ENCODE measurements around the gene XPC.

The XPC gene

DNA sequence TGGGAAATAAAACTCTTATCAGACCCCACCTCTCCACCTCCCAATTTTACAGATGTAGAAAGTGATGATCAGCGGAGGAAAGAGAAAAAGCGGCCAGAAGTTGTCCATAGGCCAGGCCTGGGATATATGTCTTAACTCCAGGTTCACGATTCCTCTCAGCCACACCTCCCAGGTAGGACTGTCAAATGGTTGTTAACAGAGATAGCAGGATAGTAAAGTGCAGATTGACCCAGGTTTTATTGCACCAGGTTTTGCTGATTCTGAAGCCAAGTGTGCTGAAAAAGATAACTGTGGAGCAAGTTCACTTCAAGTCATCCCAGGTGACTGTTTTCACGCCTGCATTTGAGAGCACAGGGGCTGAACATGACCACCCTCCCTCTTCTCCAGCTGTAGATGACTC lies 36.4 kb upstream of the XPC start:
- Histone ChIP-seq H3K9me3 (ENCODE audit: insufficient read depth, low read length) (no peaks in the 10 kb centered on the region), H3K4me1 (ENCODE audit: low read length) (no peaks in the 10 kb centered on the region), H3K4me2 (ENCODE audit: low read length) (no peak overlapping the region), H3K27me3 (ENCODE audit: low read depth, low read length) (no peaks in the 10 kb centered on the region), H3K9ac (ENCODE audit: low read length) (no peak overlapping the region), H3K79me2 (ENCODE audit: low read length) (no peaks in the 10 kb centered on the region), H3K4me3 (ENCODE audit: low read length) (no peak overlapping the region), H3K27ac (ENCODE audit: low read length) (no peak overlapping the region), H4K20me1 (ENCODE audit: insufficient read depth, low read length) (no peaks in the 10 kb centered on the region), H2AFZ (ENCODE audit: low read depth, low read length) (no peak overlapping the region), H3K36me3 (replicated peaks; ENCODE audit: low read depth, low read length) (no peaks in the 10 kb centered on the region)
- TF ChIP-seq, protein P1, sequence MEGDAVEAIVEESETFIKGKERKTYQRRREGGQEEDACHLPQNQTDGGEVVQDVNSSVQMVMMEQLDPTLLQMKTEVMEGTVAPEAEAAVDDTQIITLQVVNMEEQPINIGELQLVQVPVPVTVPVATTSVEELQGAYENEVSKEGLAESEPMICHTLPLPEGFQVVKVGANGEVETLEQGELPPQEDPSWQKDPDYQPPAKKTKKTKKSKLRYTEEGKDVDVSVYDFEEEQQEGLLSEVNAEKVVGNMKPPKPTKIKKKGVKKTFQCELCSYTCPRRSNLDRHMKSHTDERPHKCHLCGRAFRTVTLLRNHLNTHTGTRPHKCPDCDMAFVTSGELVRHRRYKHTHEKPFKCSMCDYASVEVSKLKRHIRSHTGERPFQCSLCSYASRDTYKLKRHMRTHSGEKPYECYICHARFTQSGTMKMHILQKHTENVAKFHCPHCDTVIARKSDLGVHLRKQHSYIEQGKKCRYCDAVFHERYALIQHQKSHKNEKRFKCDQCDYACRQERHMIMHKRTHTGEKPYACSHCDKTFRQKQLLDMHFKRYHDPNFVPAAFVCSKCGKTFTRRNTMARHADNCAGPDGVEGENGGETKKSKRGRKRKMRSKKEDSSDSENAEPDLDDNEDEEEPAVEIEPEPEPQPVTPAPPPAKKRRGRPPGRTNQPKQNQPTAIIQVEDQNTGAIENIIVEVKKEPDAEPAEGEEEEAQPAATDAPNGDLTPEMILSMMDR (IDR thresholded peaks at IDR 0.05; ENCODE audit: low read depth, low read length) = no peak
- no peak for TF ChIP-seq EZH2phosphoT487 (IDR thresholded peaks at IDR 0.05; ENCODE audit: low read depth)

DNA sequence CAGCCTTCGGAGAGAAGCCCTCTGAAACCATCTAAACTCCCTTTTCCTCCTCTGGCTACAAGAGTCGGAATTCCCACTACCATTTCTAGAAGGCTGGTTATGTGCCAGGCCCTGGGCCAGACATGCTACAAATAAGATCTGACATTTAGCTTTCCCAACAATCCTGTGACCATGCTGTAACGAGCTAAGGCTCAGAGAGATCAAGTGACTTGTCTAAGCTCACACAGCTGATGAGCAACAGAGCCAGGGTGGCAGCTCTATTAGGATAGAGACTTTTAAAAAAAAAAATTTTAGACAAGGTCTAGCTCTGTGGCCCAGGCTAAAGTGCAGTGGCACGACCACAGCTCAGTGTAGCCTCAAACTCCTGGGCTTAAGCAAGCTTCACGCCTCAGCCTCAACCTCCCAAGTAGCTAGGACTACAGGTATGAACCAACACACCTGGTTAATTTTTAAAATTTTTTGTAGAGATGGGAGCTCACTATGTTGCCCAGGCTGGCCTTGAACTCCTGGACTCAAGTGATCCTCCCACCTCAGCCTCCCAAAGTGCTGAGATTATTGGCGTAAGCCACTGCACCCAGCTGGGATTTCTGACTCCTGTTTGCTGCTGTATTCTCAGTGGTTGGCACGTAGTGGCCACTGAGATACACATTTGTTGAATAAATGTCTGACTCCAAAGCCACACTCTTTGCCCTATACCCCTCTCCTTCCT lies 34.8 kb upstream of the XPC start:
- Histone ChIP-seq H3K79me2 (ENCODE audit: low read length) (no peaks in the 10 kb centered on the region), H3K4me1 (ENCODE audit: low read length) (no peaks in the 10 kb centered on the region), H2AFZ (ENCODE audit: low read depth, low read length) (no peak overlapping the region), H4K20me1 (ENCODE audit: insufficient read depth, low read length) (no peaks in the 10 kb centered on the region), H3K4me3 (ENCODE audit: low read length) (no peak overlapping the region), H3K27me3 (ENCODE audit: low read depth, low read length) (no peaks in the 10 kb centered on the region), H3K9ac (ENCODE audit: low read length) (no peak overlapping the region), H3K27ac (ENCODE audit: low read length) (no peak overlapping the region), H3K9me3 (ENCODE audit: insufficient read depth, low read length) (no peaks in the 10 kb centered on the region), H3K36me3 (replicated peaks; ENCODE audit: low read depth, low read length) (no peaks in the 10 kb centered on the region), H3K4me2 (ENCODE audit: low read length) (no peak overlapping the region)
- TF ChIP-seq, protein P1 (IDR thresholded peaks at IDR 0.05; ENCODE audit: low read depth, low read length) = no peak
- no peak for TF ChIP-seq EZH2phosphoT487 (IDR thresholded peaks at IDR 0.05; ENCODE audit: low read depth)

DNA sequence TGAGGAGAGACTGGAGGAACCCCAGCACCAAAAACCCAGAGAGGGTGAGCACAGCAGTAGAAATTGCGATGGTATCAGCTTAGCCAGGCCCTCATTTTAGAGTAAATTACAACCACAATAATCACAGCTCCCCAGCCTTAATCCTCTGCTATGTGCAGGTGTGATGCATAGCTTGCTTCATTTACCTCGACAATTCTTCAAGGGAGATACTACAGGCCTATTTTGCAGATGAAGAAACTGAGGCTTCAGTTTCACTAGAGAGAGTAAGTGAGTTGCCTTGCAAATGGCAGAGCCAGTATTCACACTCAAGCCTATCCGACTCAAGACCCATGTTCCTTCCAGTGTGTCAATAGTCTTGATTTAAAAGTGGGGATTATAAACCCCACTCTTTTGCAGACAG lies 33.6 kb upstream of the XPC start:
- TF ChIP-seq, protein P1 (IDR thresholded peaks at IDR 0.05; ENCODE audit: low read depth, low read length) = no peak
- no peak for TF ChIP-seq EZH2phosphoT487 (IDR thresholded peaks at IDR 0.05; ENCODE audit: low read depth)
- Histone ChIP-seq H2AFZ (ENCODE audit: low read depth, low read length) (no peak overlapping the region), H3K79me2 (ENCODE audit: low read length) (no peaks in the 10 kb centered on the region), H3K4me1 (ENCODE audit: low read length) (no peaks in the 10 kb centered on the region), H3K27me3 (ENCODE audit: low read depth, low read length) (no peaks in the 10 kb centered on the region), H3K4me2 (ENCODE audit: low read length) (no peak overlapping the region), H3K36me3 (replicated peaks; ENCODE audit: low read depth, low read length) (no peaks in the 10 kb centered on the region), H3K9me3 (ENCODE audit: insufficient read depth, low read length) (no peaks in the 10 kb centered on the region), H3K27ac (ENCODE audit: low read length) (no peak overlapping the region), H3K4me3 (ENCODE audit: low read length) (no peak overlapping the region), H3K9ac (ENCODE audit: low read length) (no peak overlapping the region), H4K20me1 (ENCODE audit: insufficient read depth, low read length) (no peaks in the 10 kb centered on the region)

DNA sequence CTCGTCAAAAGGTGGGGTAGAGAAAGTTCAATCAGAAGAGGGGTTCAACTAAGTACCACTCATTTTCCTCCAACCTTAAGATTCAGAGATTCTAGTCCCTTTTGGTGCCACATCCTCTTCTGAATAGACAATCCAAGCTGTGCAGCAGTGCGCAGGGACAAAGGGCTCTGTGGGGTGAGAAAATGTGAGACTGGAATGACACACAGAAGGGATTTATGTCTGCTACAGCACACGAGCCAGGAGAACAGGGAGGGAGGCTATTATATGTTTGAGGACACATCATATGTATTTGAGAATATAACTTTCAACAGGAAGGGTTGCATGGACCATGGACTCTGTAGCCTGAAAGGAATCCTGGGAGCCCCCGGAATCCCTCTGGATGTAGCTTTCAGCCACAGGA lies 33.2 kb upstream of the XPC start:
- Histone ChIP-seq H4K20me1 (ENCODE audit: insufficient read depth, low read length) (no peaks in the 10 kb centered on the region), H3K9ac (ENCODE audit: low read length) (no peak overlapping the region), H3K4me1 (ENCODE audit: low read length) (no peaks in the 10 kb centered on the region), H2AFZ (ENCODE audit: low read depth, low read length) (no peak overlapping the region), H3K79me2 (ENCODE audit: low read length) (no peaks in the 10 kb centered on the region), H3K27me3 (ENCODE audit: low read depth, low read length) (no peaks in the 10 kb centered on the region), H3K27ac (ENCODE audit: low read length) (no peak overlapping the region), H3K9me3 (ENCODE audit: insufficient read depth, low read length) (no peaks in the 10 kb centered on the region), H3K36me3 (replicated peaks; ENCODE audit: low read depth, low read length) (no peaks in the 10 kb centered on the region), H3K4me2 (ENCODE audit: low read length) (no peak overlapping the region), H3K4me3 (ENCODE audit: low read length) (no peak overlapping the region)
- no peak for TF ChIP-seq EZH2phosphoT487 (IDR thresholded peaks at IDR 0.05; ENCODE audit: low read depth)
- TF ChIP-seq, protein P1 (IDR thresholded peaks at IDR 0.05; ENCODE audit: low read depth, low read length) = no peak

Measured in OCI-LY3 (cell line).